ENCODE results near the gene NAA10. TPM values are rescaled to one million over a fixed set of nuclear protein-coding genes. Genes with fewer than 3 reads are reported as not detected.

Gene NAA10
- total and polyA plus RNA-seq, 2 of the 13 experiments (the other 11 are each of a cell fraction or from before 2014, with no cell fraction given) = 49.2 to 51.7 TPM

GRCh38 chrX:153903238-153903980, 31.4 kb downstream of the NAA10 start (continued):
- no peak for TF ChIP-seq ZNF512 (CRISPR knock-in tag; IDR thresholded peaks at IDR 0.05)
- no peak for TF ChIP-seq ZHX2 (IDR thresholded peaks at IDR 0.05; ENCODE audit: low read depth)
- TF ChIP-seq ZHX2 (CRISPR knock-in tag; IDR thresholded peaks at IDR 0.05; ENCODE audit: borderline replicate concordance) = no peak
- no peak for TF ChIP-seq ATF4 (CRISPR knock-in tag; IDR thresholded peaks at IDR 0.05)
- no peak for TF ChIP-seq ZNF3 (CRISPR knock-in tag; IDR thresholded peaks at IDR 0.05)
- no peak for TF ChIP-seq NFYC (CRISPR knock-in tag; IDR thresholded peaks at IDR 0.05)
- TF ChIP-seq HIVEP1 (CRISPR knock-in tag; IDR thresholded peaks at IDR 0.05) = no peak
- TF ChIP-seq ZUFSP (CRISPR knock-in tag; IDR thresholded peaks at IDR 0.05; ENCODE audit: borderline replicate concordance) = no peak
